ENCODE measurements around the gene CFAP58. TPM values are rescaled to one million over a fixed set of nuclear protein-coding genes. Genes with fewer than 3 reads are reported as not detected.

CFAP58 gene
- total and polyA plus RNA-seq, 2 of the 13 experiments (the other 11 are each of a cell fraction or from before 2014, with no cell fraction given) = 0.03 TPM; not detected in 1

- Histone ChIP-seq H3K79me2 (ENCODE audit: insufficient read depth, low read length) (no peaks in the 10 kb centered on the region), H3K9me3 (ENCODE audit: low read length) (no peaks in the 10 kb centered on the region), H3K4me1 (ENCODE audit: insufficient read depth, low read length) (peaks cover 70% of the 10 kb centered on the region), H3K4me3 (replicated peaks in 1 of 3; ENCODE audit: insufficient read depth in 1 of 3, low read depth in 2 of 3, low read length in 3 of 3) (no peak overlapping the region), H3K27me3 (ENCODE audit: control insufficient read depth in 1 of 2, insufficient read depth in 2 of 2, low read length in 2 of 2) (no peaks in the 10 kb centered on the region), H4K20me1 (ENCODE audit: insufficient read depth, low read length) (no peaks in the 10 kb centered on the region), H3K9ac (ENCODE audit: insufficient read depth, low read depth, low read length) (no peak overlapping the region), H3K4me2 (ENCODE audit: low read depth, low read length) (no peak overlapping the region), H2AFZ (ENCODE audit: low read length) (no peak overlapping the region), H3K36me3 (replicated peaks in 1 of 2; ENCODE audit: control insufficient read depth in 1 of 2, insufficient read depth in 2 of 2, low read length in 2 of 2) (no peaks in the 10 kb centered on the region; a peak in 1 of 5 replicates), H3K27ac (ENCODE audit: extremely low read length, insufficient read depth, low read length) (no peak overlapping the region)
- in situ Hi-C loops (cut with HindIII; ENCODE audit: extremely low pct_ligation_motif_present, low pct_unique_long_range_greater_than_20kb) = no loop called here
- no TSS peak for BruUV-seq (replicated peaks)
- ChIA-PET CTCF (ENCODE audit: low intra/inter-chr PET ratio, low total read pairs) (no interaction called here), POLR2A (no interaction called here)
- no peak for FAIRE-seq
- intact Hi-C loops (cut with micrococcal nuclease; ENCODE audit: unreplicated experiment) = no loop called here
- ATAC-seq = no peak
- TF ChIP-seq ZNF335 (CRISPR knock-in tag; IDR thresholded peaks at IDR 0.05) (no peak), ZFP62 (CRISPR knock-in tag; IDR thresholded peaks at IDR 0.05) (no peak), TOPORS (CRISPR knock-in tag; IDR thresholded peaks at IDR 0.05) (no peak)
- 90% methylated on average over 12 of the region's 13 CpGs for WGBS (ENCODE audit: low lambda C conversion rate)
- DNase-seq (ENCODE audit: low spot score) = no peak
Measured at GRCh38 chr10:104333032-104333727, 20.5 kb upstream of the CFAP58 start.

GRCh38 chr10:104333728-104334373 lies 19.8 kb upstream of the CFAP58 start:
- WGBS (ENCODE audit: low lambda C conversion rate) = 90% methylated on average over 9 of the region's 15 CpGs
- no peak for FAIRE-seq
- peaks cover 64% of the 10 kb centered on the region for H3K4me1 ChIP-seq (ENCODE audit: insufficient read depth, low read length)
- no peaks in the 10 kb centered on the region for H3K79me2 ChIP-seq (ENCODE audit: insufficient read depth, low read length)
- BruUV-seq (replicated peaks) = no TSS peak
- intact Hi-C loops (cut with micrococcal nuclease; ENCODE audit: unreplicated experiment) (no loop called here), in situ Hi-C loops (cut with HindIII; ENCODE audit: extremely low pct_ligation_motif_present, low pct_unique_long_range_greater_than_20kb) (no loop called here)
- no peak overlapping the region for H2AFZ ChIP-seq (ENCODE audit: low read length)
- no peaks in the 10 kb centered on the region; a peak in 1 of 5 replicates for H3K36me3 ChIP-seq (replicated peaks in 1 of 2; ENCODE audit: control insufficient read depth in 1 of 2, insufficient read depth in 2 of 2, low read length in 2 of 2)
- no peaks in the 10 kb centered on the region; a peak in 1 of 5 replicates for H3K27me3 ChIP-seq (ENCODE audit: control insufficient read depth in 1 of 2, insufficient read depth in 2 of 2, low read length in 2 of 2)
- H3K9ac ChIP-seq (ENCODE audit: insufficient read depth, low read depth, low read length) = no peak overlapping the region
- H3K27ac ChIP-seq (ENCODE audit: extremely low read length, insufficient read depth, low read length) = no peak overlapping the region
- H3K4me2 ChIP-seq (ENCODE audit: low read depth, low read length) = no peak overlapping the region
- no peak overlapping the region for H3K4me3 ChIP-seq (replicated peaks in 1 of 3; ENCODE audit: insufficient read depth in 1 of 3, low read depth in 2 of 3, low read length in 3 of 3)
- H4K20me1 ChIP-seq (ENCODE audit: insufficient read depth, low read length) = no peaks in the 10 kb centered on the region
- no peaks in the 10 kb centered on the region for H3K9me3 ChIP-seq (ENCODE audit: low read length)
- no peak for ATAC-seq
- TF ChIP-seq HOXA7 (CRISPR knock-in tag; IDR thresholded peaks at IDR 0.05) = no peak
- TF ChIP-seq NONO (IDR thresholded peaks at IDR 0.05) = no peak
- no peak for TF ChIP-seq NONO (CRISPR knock-in tag; conservative IDR thresholded peaks at IDR 0.05)
- no peak for TF ChIP-seq ZNF12 (CRISPR knock-in tag; IDR thresholded peaks at IDR 0.05)
- ChIA-PET POLR2A (no interaction called here), CTCF (ENCODE audit: low intra/inter-chr PET ratio, low total read pairs) (no interaction called here)
- DNase-seq (ENCODE audit: low spot score) = no peak
